ENCODE results near the gene MSL1. TPM values are rescaled to one million over a fixed set of nuclear protein-coding genes. Genes with fewer than 3 reads are reported as not detected.

The MSL1 gene
- total RNA-seq, 2 donors from 2014 or later, result 83.4 to 140 TPM

GRCh38 chr17:40087903-40088718, 33.7 kb upstream of the MSL1 start:
- Mint-ChIP-seq H3K27ac (peak overlapping the region in 1 of 2 donors; percentile 1), H3K36me3 (no peaks in the 10 kb centered on the region), H3K9me3 (no peaks in the 10 kb centered on the region)
- no peak for ATAC-seq
- no peak for DNase-seq (ENCODE audit: low spot score in 2 of 2)

- DNase-seq (ENCODE audit: low spot score in 2 of 2), result no peak
- no peak for ATAC-seq
- Mint-ChIP-seq H3K9me3 (no peaks in the 10 kb centered on the region), H3K27ac (peak overlapping the region in 1 of 2 donors; percentile 95), H3K36me3 (peaks cover 0 to 7% of the 10 kb centered on the region in 2 donors)
These were observed 32.5 kb upstream of the MSL1 start for GRCh38 chr17:40089077-40089895.

- Mint-ChIP-seq H3K36me3 (peaks cover 0 to 8% of the 10 kb centered on the region in 2 donors), H3K27ac (peak overlapping the region in 1 of 2 donors; percentile 4)
- ATAC-seq, result no peak
These were observed 31.3 kb upstream of the MSL1 start for GRCh38 chr17:40090237-40091119.

GRCh38 chr17:40091691-40092397, 29.9 kb upstream of the MSL1 start:
- ATAC-seq, result no peak
- H3K9me3 Mint-ChIP-seq, result peaks cover 0 to 4% of the 10 kb centered on the region in 2 donors
- DNase-seq (ENCODE audit: low spot score in 2 of 2), result no peak
- peaks cover 2 to 20% of the 10 kb centered on the region in 2 donors for H3K36me3 Mint-ChIP-seq
- no peak overlapping the region for H3K27ac Mint-ChIP-seq

More at GRCh38 chr17:40090237-40091119, 31.3 kb upstream of the MSL1 start:
- H3K9me3 Mint-ChIP-seq, result no peaks in the 10 kb centered on the region
- DNase-seq (ENCODE audit: low spot score in 2 of 2), result no peak

GRCh38 chr17:40092581-40092980, 29.2 kb upstream of the MSL1 start:
- Mint-ChIP-seq H3K36me3 (peaks cover 10 to 26% of the 10 kb centered on the region in 2 donors), H3K9me3 (peaks cover 0 to 4% of the 10 kb centered on the region in 2 donors), H3K27ac (no peak overlapping the region)
- ATAC-seq (no peak), DNase-seq (ENCODE audit: low spot score in 2 of 2) (no peak)

- Mint-ChIP-seq H3K9me3 (peaks cover 0 to 4% of the 10 kb centered on the region in 2 donors), H3K27ac (peak overlapping the region; percentile 5 to 8), H3K36me3 (peaks cover 11 to 31% of the 10 kb centered on the region in 2 donors)
- no peak for DNase-seq (ENCODE audit: low spot score in 2 of 2)
- no peak for ATAC-seq
These were observed 28.7 kb upstream of the MSL1 start for GRCh38 chr17:40093005-40093579.

- Mint-ChIP-seq H3K27ac (peak overlapping the region; percentile 8 to 32), H3K36me3 (peaks cover 11 to 37% of the 10 kb centered on the region in 2 donors), H3K9me3 (peaks cover 0 to 7% of the 10 kb centered on the region in 2 donors)
- DNase-seq (ENCODE audit: low spot score in 2 of 2) (no peak), ATAC-seq (no peak)
These were observed 28.1 kb upstream of the MSL1 start for GRCh38 chr17:40093580-40094201.

- H3K27ac Mint-ChIP-seq, result peak overlapping the region in 1 of 2 donors; percentile 87
- ATAC-seq, result no peak
- peaks cover 11 to 45% of the 10 kb centered on the region in 2 donors for H3K36me3 Mint-ChIP-seq
- DNase-seq (ENCODE audit: low spot score in 2 of 2), result no peak
- H3K9me3 Mint-ChIP-seq, result peaks cover 0 to 12% of the 10 kb centered on the region in 2 donors
These were observed 26.9 kb upstream of the MSL1 start for GRCh38 chr17:40094874-40095273.

GRCh38 chr17:40095351-40095943, 26.3 kb upstream of the MSL1 start:
- H3K36me3 Mint-ChIP-seq, result peaks cover 11 to 50% of the 10 kb centered on the region in 2 donors

GRCh38 chr17:40095944-40096791, 25.6 kb upstream of the MSL1 start:
- ATAC-seq (peak; percentile 78 to 85), DNase-seq (ENCODE audit: low spot score in 2 of 2) (peak; percentile 78 to 92)
- peaks cover 0 to 12% of the 10 kb centered on the region in 2 donors for H3K9me3 Mint-ChIP-seq
- H3K27ac Mint-ChIP-seq, result peak overlapping the region; percentile 44 to 87
- peaks cover 11 to 50% of the 10 kb centered on the region in 2 donors for H3K36me3 Mint-ChIP-seq

More at GRCh38 chr17:40095351-40095943, 26.3 kb upstream of the MSL1 start:
- ATAC-seq (no peak), DNase-seq (ENCODE audit: low spot score in 2 of 2) (no peak)
- Mint-ChIP-seq H3K27ac (peak overlapping the region; percentile 75 to 87), H3K9me3 (peaks cover 0 to 12% of the 10 kb centered on the region in 2 donors)

GRCh38 chr17:40097087-40097486, 24.7 kb upstream of the MSL1 start:
- Mint-ChIP-seq H3K27ac (peak overlapping the region in 1 of 2 donors; percentile 87), H3K9me3 (peaks cover 0 to 12% of the 10 kb centered on the region in 2 donors), H3K36me3 (peaks cover 11 to 50% of the 10 kb centered on the region in 2 donors)
- DNase-seq (ENCODE audit: low spot score in 2 of 2), result no peak
- ATAC-seq, result no peak

GRCh38 chr17:40097931-40098845, 23.6 kb upstream of the MSL1 start:
- Mint-ChIP-seq H3K36me3 (peaks cover 11 to 50% of the 10 kb centered on the region in 2 donors), H3K27ac (peak overlapping the region; percentile 69 to 90), H3K9me3 (peaks cover 0 to 12% of the 10 kb centered on the region in 2 donors)
- DNase-seq (ENCODE audit: low spot score in 2 of 2), result peak in 1 of 2 donors; percentile 72
- no peak for ATAC-seq
